Sigmoid colon (tissue), 3 donors: ENCODE results near the gene FBXO27.

Experiments used
- POLR2A ChIP-seq, 2 donors: fragments of 450-650 bp; IDR thresholded peaks; one replicate each; pipeline ENCODE4 v1.6.1; 2016; ENCODE audit warnings: antibody characterized with exemption in 2 of 2, mild to moderate bottlenecking in 2 of 2, moderate library complexity in 2 of 2
- TF ChIP-seq, protein P1 (sequence below), 4 experiments: fragments of 450-650 bp in 3 of 4; fragments of 200-600 bp in 1 of 4; IDR thresholded peaks; one replicate each; pipeline ENCODE4 v1.5.1; 2016 to 2019; ENCODE audit warnings: antibody characterized with exemption in 4 of 4, mild to moderate bottlenecking in 3 of 4, moderate library complexity in 2 of 4

DNA sequence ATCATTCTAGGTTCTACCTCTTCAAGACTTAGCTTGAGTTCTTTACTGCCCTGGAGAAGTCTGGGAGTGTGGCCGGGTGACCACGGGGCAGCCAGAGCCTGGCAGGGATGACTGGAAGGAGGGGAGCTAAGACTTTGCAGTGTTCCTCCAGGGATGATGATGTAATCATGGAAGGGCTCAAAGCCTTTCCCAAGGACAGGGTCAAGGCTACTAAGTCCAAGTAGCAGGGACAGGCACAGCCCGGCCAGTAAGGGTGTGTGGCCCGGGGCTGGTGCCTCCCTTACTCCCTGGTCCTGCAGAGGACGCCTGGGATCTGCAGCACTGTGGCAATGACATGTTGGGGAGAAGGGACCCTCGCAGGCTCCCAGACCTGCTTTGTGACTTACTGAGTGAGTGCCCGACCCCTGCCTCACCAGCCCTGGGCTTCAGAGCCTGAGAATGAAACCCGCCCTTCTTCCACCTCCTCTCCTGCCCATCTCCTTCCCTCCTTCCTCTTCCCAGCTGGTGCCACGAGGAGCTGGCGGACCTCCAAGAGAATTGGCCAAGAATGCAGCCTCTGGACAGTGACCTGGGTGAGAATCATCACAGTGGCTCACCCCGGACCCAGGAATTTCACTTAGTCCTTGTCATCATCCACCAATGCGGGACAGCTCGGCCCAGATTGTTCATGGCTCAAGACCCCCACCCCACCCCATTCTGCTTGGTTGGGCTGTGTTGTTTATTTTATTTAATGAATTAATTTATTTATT, 41.2 kb downstream of the FBXO27 start:
- TF ChIP-seq, protein P1, sequence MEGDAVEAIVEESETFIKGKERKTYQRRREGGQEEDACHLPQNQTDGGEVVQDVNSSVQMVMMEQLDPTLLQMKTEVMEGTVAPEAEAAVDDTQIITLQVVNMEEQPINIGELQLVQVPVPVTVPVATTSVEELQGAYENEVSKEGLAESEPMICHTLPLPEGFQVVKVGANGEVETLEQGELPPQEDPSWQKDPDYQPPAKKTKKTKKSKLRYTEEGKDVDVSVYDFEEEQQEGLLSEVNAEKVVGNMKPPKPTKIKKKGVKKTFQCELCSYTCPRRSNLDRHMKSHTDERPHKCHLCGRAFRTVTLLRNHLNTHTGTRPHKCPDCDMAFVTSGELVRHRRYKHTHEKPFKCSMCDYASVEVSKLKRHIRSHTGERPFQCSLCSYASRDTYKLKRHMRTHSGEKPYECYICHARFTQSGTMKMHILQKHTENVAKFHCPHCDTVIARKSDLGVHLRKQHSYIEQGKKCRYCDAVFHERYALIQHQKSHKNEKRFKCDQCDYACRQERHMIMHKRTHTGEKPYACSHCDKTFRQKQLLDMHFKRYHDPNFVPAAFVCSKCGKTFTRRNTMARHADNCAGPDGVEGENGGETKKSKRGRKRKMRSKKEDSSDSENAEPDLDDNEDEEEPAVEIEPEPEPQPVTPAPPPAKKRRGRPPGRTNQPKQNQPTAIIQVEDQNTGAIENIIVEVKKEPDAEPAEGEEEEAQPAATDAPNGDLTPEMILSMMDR (IDR thresholded peaks at IDR 0.05): no peak
- TF ChIP-seq POLR2A (IDR thresholded peaks at IDR 0.05): no peak
